ENCODE results near the gene SMARCAD1.
"Not testable (repeated sequence)": the region's sequence is repeated elsewhere in the genome, so short reads cannot be mapped to it uniquely, and the experiment has no call there.

SMARCAD1 gene

GRCh38 chr4:94285666-94286065 is 78.0 kb downstream of the SMARCAD1 start:
- no peak for DNase-seq (ENCODE audit: low read depth in 1 of 2, low spot score in 1 of 2)

DNA sequence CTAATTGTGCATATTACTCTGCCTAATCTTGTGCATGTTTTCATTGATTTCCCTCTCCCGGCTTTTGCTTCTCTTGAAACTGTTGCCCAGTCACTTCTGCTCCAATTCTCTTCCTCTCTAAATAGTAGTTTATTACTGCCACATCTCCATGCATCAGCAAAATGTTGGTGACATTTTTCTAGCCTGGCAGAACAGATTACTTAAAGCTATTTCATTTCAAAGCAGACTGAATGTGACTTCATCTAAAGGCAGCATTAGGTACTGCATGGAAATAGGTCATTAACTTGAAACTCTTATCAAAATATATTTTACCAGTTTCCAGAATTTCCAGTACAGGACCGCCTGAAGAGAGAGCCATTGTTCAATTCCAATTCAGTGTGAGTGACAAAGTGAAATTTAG is 82.6 kb downstream of the SMARCAD1 start:
- no peak for DNase-seq (ENCODE audit: low read depth in 1 of 2, low spot score in 1 of 2)

- DNase-seq (ENCODE audit: low read depth in 1 of 2, low spot score in 1 of 2): not testable (repeated sequence)
Observed at GRCh38 chr4:94293981-94294380, 86.3 kb downstream of the SMARCAD1 start.

GRCh38 chr4:94295473-94295872 is 87.8 kb downstream of the SMARCAD1 start:
- DNase-seq (ENCODE audit: low read depth in 1 of 2, low spot score in 1 of 2): not testable (repeated sequence)

DNA sequence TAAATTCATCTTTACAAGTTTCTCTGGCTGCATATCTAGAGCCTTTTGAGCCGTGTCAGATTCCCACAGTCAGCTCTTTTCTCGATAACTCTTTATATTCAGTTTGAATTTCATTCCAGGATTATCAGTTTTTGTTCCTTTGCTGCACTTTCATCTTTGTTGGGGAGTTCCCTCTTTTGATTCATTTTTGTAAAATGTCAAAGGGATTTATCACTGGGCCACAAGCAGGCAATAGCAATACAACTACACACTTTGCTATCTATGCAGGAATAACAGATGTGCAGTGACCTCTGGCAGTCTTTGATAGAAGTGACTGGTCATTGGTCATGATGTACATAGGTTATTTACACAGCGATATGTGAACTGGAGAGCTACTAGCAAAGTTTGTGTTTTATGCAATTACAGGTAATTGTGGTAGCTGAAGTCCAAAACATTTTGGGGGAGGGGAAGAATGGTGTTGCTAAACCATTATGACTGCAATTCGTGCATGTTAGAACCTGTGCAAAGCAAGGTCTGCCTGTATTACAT is 91.1 kb downstream of the SMARCAD1 start:
- no peak for DNase-seq (ENCODE audit: low read depth in 1 of 2, low spot score in 1 of 2)

- DNase-seq (ENCODE audit: low read depth in 1 of 2, low spot score in 1 of 2): no peak
Observed at GRCh38 chr4:94302191-94302590, 94.5 kb downstream of the SMARCAD1 start.

- DNase-seq (ENCODE audit: low read depth in 1 of 2, low spot score in 1 of 2): no peak
Observed at GRCh38 chr4:94304365-94304971, 96.8 kb downstream of the SMARCAD1 start.

GRCh38 chr4:94305466-94306225 is 98.0 kb downstream of the SMARCAD1 start:
- DNase-seq (ENCODE audit: low read depth in 1 of 2, low spot score in 1 of 2): no peak

DNA sequence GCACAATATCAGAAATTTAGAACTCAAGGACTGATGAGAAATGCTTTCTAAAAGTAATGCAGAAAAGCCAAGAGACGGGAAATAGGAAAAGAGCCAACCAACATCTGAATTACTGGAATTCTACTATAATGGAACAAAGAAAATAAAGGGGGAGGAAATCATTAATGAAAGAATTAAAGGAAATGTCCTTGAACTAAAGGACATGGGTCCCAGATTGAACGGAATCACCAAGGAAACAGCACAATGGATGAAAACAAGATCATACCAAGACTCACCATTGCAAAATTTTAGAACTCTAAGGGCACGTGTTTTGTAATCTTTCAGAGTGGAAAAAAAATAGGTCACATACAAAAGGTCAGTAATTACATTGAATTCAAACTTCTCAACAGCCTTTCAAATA is 99.0 kb downstream of the SMARCAD1 start:
- no peak for DNase-seq (ENCODE audit: low read depth in 1 of 2, low spot score in 1 of 2)

DNA sequence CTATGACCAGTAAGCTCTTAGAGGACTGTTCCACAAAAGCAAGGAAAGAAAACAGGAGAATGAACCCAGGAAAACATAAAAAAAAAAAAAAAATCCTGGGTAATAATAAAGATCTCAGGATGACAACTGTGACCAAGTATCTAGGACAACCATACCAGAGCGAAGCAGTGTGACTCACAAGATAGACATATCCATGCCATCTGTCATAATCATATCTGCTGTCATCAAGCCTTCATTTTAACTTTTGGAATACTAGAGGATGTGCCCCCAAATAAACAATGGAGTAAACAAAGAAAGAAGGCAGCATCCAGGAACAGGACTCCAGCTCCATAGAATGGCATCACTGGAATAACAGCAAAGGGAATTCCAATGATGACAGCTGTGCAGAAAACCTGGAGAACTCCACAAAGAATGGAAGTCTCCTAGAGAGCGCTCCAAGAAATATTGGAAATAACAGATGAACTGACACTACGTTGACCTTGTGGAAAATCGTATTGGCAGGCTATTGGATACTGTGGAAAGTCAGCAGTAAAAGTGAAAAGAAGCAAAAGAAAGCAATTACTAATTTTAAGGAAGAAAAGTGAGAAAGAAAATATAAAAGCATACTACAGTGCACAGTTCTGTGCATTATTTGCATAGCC is 99.7 kb downstream of the SMARCAD1 start:
- DNase-seq (ENCODE audit: low read depth in 1 of 2, low spot score in 1 of 2): no peak

DNA sequence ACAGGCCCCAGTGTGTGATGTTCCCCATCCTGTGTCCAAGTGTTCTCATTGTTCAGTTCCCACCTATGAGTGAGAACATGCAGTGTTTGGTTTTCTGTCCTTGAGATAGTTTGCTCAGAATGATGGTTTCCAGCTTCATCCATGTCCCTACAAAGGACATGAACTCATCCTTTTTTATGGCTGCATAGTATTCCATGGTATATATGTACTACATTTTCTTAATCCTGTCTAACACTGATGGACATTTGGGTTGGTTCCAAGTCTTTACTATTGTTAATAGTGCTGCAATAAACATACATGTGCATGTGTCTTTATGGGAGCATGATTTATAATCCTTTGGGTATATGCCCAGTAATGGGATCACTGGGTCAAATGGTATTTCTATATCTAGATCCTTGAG is 112.3 kb downstream of the SMARCAD1 start:
- not testable (repeated sequence) for DNase-seq (ENCODE audit: low read depth in 1 of 2, low spot score in 1 of 2)

- DNase-seq (ENCODE audit: low read depth in 1 of 2, low spot score in 1 of 2): no peak
Observed at GRCh38 chr4:94325835-94326234, 118.2 kb downstream of the SMARCAD1 start.

- DNase-seq (ENCODE audit: low read depth in 1 of 2, low spot score in 1 of 2): no peak
Observed at GRCh38 chr4:94329933-94330332, 122.3 kb downstream of the SMARCAD1 start.

DNA sequence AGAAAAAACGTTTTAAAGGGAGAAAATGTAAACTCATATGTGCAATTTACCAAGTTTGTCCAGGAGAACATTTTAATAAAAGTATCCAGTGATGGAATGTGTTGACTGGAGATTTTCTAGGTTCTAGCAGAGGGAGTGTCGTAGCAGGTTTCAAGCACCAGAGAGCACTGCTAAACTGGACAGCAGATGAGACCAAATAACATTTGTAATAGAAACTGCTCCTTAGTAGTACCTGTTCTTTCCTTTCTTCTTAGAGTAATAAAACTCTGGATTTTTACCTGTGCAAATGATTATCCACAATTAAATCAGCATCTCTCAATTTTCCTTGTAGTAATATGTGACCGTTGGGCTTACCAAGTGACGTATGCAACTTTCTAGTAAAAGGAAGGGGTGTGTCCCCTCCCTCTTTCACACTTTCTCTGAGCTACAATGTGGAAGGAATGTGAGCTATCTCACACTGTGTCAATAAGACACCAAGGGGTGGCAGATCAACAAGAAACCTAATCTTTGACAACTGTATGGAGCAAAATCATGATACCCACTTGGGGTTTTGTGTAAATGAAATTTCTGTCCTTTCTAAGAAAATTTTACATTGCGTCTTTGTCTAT is 125.4 kb downstream of the SMARCAD1 start:
- no peak for DNase-seq (ENCODE audit: low read depth in 1 of 2, low spot score in 1 of 2)

DNA sequence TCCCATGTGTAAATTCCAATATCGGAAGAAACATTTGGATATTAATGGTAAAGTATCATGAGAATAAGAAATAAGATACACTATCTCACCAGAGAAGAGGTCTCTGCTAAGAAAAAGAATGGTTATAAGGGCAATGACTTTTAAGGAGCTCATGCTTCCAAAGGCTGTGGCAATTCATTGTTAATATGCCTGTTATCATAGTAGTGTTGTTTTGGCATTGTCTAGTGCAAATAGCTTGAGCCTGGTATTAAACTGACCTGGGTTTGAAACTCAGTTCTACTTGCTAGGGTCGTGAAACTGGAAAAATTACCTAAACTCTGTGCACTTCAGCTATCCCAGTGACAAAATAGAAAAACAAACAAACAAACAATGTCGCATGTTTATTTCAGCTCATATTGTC is 126.2 kb downstream of the SMARCAD1 start:
- DNase-seq (ENCODE audit: low read depth in 1 of 2, low spot score in 1 of 2): no peak

GRCh38 chr4:94334476-94334875 is 126.8 kb downstream of the SMARCAD1 start:
- DNase-seq (ENCODE audit: low read depth in 1 of 2, low spot score in 1 of 2): no peak

DNA sequence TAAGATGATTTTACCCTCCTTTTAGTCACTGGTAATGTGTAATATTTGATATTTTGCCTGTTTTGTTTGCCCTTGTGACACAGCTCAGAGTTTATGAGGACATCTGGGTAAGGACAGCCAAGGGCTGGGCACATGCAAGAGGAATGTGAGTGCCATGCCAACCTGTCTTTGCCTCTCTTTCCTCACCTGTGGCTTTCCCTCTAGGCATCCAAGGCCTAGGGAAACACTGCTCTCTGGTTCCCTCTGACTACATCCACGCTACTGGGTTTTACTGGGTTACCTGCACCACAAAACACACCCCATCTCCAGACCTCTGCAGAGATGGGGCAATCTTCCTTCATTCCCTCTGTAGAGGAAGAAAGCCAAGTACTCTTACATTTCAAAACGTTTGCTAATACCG is 127.3 kb downstream of the SMARCAD1 start:
- DNase-seq (ENCODE audit: low read depth in 1 of 2, low spot score in 1 of 2): no peak

DNA sequence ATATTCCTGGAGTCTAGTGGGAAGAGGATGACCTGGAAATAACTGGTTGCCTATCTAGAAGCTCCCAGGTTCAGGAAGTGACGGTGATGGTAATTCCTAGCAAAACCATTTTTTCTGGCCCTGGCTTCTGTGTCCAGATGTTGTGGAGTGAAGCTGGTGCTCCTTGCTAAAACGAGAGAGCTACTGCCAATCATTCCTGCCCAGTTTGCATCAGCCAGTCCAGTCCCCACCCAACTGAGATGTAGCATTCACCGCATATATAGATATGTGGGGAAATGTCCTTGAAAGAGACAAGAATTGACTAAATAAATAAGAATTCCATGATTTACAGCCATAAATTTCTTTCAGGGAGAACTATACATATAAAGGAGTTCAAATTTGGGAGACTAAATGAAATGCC is 128.6 kb downstream of the SMARCAD1 start:
- DNase-seq (ENCODE audit: low read depth in 1 of 2, low spot score in 1 of 2): no peak

GRCh38 chr4:94336791-94337190 is 129.1 kb downstream of the SMARCAD1 start:
- DNase-seq (ENCODE audit: low read depth in 1 of 2, low spot score in 1 of 2): not testable (repeated sequence)

DNA sequence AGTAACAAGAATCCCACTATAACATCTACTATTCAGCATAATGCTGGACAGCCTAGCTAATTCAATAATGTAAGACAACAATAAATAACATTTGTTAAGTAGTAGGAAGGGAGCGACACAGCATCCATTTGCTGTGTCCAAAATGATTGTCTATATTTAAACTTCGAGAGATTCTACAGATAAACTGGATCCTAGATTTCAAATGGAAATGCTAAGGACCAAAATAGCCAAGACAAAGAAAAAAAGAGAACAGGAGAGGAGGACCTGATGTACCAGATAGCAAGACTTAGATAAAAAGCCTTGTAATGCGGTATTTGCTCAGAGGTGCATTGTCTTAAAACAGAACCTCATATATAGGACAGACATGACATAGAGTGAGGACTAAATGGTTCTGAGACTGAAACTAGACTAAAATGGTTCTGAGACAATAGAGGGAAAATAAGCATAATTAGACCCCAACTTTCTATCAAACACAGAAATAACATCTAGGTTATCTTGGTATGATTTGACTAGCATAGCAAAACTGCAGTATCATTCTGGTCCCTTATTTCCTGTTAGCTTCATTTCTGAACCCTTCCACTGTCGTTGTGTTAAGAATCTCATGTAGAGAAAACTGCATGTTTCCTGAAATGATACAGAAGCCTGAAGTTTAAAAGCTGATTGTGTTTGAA is 131.2 kb downstream of the SMARCAD1 start:
- no peak for DNase-seq (ENCODE audit: low read depth in 1 of 2, low spot score in 1 of 2)

GRCh38 chr4:94339779-94340178 is 132.1 kb downstream of the SMARCAD1 start:
- no peak for DNase-seq (ENCODE audit: low read depth in 1 of 2, low spot score in 1 of 2)

Measured in activated T-helper 1 cell treated with anti-CD3 and anti-CD28 coated beads, Interleukin-2, amount 50 U/mL, for 16 hours (primary cell).